Stomach (tissue), 19 donors: Measurements from ENCODE around the gene EBF3. TPM values are rescaled to one million over a fixed set of nuclear protein-coding genes. Genes with fewer than 3 reads are reported as not detected.

Experiments
- DNase-seq, 2 donors: peaks; one replicate each; pipeline versions ENCODE4 v3.0.0 to v3.0.0-alpha.2; 2013 to 2019
- H3K27ac ChIP-seq, 5 donors: fragments of 200-600 bp in 4 of 5; sonication (generic) in 4 of 5; one replicate each; pipeline ENCODE4 v1.5.1; 2013 to 2019; ENCODE audit warnings: mild to moderate bottlenecking in 1 of 5, moderate library complexity in 1 of 5
- H3K27me3 ChIP-seq, 3 donors: fragments of 200-600 bp; sonication (generic); one replicate each; pipeline ENCODE4 v1.5.1; 2017 to 2019; ENCODE audit warnings: mixed run types in 1 of 3
- H3K36me3 ChIP-seq, 4 donors: fragments of 200-600 bp; sonication (generic); 1 replicate in 3 of 4; 2 replicates in 1 of 4; pipeline ENCODE4 v1.5.1; 2016 to 2019
- H3K4me1 ChIP-seq, 4 donors: fragments of 200-600 bp; sonication (generic); one replicate each; pipeline ENCODE4 v1.5.1; 2016 to 2019
- H3K4me3 ChIP-seq, 4 donors: fragments of 200-600 bp; sonication (generic) in 3 of 4; one replicate each; pipeline ENCODE4 v1.5.1; 2016 to 2019; ENCODE audit warnings: mild to moderate bottlenecking in 1 of 4
- H3K9me3 ChIP-seq, 4 donors: fragments of 200-600 bp; sonication (generic); one replicate each; pipeline ENCODE4 v1.5.1; 2016 to 2019
- EP300 ChIP-seq: sonication (generic); formaldehyde crosslinking; IDR thresholded peaks from one replicate; pipeline ENCODE4 v1.6.1; 2017; ENCODE audit warnings: antibody characterized with exemption
- POLR2A ChIP-seq, 4 donors: fragments of 450-650 bp; IDR thresholded peaks; one replicate each; pipeline ENCODE4 v1.6.1; 2016; ENCODE audit warnings: antibody characterized with exemption in 4 of 4, control low read depth in 2 of 4, mild to moderate bottlenecking in 1 of 4, moderate library complexity in 1 of 4
- POLR2AphosphoS5 ChIP-seq, 3 donors: sonication (generic); formaldehyde crosslinking; IDR thresholded peaks; one replicate each; pipeline ENCODE4 v1.6.1; 2016; ENCODE audit warnings: antibody characterized with exemption in 3 of 3
- WGBS, 5 donors: extraction: QIAGEN DNeasy Blood & Tissue Kit in 3 of 5; methylation state at CpG; one replicate each; pipeline versions ENCODE4 v1.1.5 to v1.1.7; 2013 to 2018; 5-methylcytosine and 5-hydroxymethylcytosine counted together
- intact Hi-C: fragments of 100-400 bp; cut with DNase I; formaldehyde crosslinking; loops from one replicate; pipeline ENCODE4 v1.15.1; 2023; ENCODE audit warnings: low total_unique reads
- long read RNA-seq, 10 donors: transcript quantifications; one replicate each; lab custom pipeline, GENCODE V29; 2026
- polyA plus RNA-seq, 3 donors: library from polyadenylated mRNA; stranded (reverse); fragments of 200-250 nt; gene quantifications; one replicate each; pipeline ENCODE4 v1.2.3, GENCODE V29; 2013
- total RNA-seq, 5 donors: library from RNA; depleted of rRNA; stranded (reverse); fragments of >200 nt; gene quantifications; one replicate each; pipeline versions ENCODE4 v1.1.0 to v1.2.3, GENCODE V29; 2014 to 2016
- TF ChIP-seq, protein P1 (sequence below), 7 experiments: fragments of 450-650 bp in 4 of 7; fragments of 200-600 bp in 3 of 7; sonication (generic) in 3 of 7; IDR thresholded peaks; one replicate each; pipeline ENCODE4 v1.5.1; 2016 to 2019; ENCODE audit warnings: antibody characterized with exemption in 7 of 7, control low read depth in 2 of 7, mild to moderate bottlenecking in 1 of 7
- donor health status: healthy with polysubstance abuse.
- donor health status: Bipolar disorder and iron deficiency.
- donor health status: healthy.

The EBF3 gene, protein sequence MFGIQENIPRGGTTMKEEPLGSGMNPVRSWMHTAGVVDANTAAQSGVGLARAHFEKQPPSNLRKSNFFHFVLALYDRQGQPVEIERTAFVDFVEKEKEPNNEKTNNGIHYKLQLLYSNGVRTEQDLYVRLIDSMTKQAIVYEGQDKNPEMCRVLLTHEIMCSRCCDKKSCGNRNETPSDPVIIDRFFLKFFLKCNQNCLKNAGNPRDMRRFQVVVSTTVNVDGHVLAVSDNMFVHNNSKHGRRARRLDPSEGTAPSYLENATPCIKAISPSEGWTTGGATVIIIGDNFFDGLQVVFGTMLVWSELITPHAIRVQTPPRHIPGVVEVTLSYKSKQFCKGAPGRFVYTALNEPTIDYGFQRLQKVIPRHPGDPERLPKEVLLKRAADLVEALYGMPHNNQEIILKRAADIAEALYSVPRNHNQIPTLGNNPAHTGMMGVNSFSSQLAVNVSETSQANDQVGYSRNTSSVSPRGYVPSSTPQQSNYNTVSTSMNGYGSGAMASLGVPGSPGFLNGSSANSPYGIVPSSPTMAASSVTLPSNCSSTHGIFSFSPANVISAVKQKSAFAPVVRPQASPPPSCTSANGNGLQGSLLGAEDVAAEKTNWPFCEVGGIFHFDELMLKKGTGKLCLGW
- 1 to 10 TPM in 1 of 5 donors, under 1 TPM in 1, not detected in 3; 0.58 to 7.3 TPM for total RNA-seq
- under 1 TPM; 0.19 to 0.63 (median 0.31) TPM for polyA plus RNA-seq
- long read RNA-seq, donor 1, result 0 reads
- long read RNA-seq, donor 2, full-length matches to known transcripts, result 2 of 2 reads
- long read RNA-seq, donor 2, partial matches to known transcripts, result 0 of 2 reads
- long read RNA-seq, donor 2, other reads (novel, unspliced or antisense), result 0 of 2 reads
- long read RNA-seq, donor 3, result 0 reads
- long read RNA-seq, donor 4, result 0 reads
- long read RNA-seq, donor 5, result 0 reads
- long read RNA-seq, donor 6, result 0 reads
- long read RNA-seq, donor 7, result 0 reads
- long read RNA-seq, donor 8, result 0 reads
- long read RNA-seq, donor 9, result 0 reads
- long read RNA-seq, donor 10, result 0 reads

DNA sequence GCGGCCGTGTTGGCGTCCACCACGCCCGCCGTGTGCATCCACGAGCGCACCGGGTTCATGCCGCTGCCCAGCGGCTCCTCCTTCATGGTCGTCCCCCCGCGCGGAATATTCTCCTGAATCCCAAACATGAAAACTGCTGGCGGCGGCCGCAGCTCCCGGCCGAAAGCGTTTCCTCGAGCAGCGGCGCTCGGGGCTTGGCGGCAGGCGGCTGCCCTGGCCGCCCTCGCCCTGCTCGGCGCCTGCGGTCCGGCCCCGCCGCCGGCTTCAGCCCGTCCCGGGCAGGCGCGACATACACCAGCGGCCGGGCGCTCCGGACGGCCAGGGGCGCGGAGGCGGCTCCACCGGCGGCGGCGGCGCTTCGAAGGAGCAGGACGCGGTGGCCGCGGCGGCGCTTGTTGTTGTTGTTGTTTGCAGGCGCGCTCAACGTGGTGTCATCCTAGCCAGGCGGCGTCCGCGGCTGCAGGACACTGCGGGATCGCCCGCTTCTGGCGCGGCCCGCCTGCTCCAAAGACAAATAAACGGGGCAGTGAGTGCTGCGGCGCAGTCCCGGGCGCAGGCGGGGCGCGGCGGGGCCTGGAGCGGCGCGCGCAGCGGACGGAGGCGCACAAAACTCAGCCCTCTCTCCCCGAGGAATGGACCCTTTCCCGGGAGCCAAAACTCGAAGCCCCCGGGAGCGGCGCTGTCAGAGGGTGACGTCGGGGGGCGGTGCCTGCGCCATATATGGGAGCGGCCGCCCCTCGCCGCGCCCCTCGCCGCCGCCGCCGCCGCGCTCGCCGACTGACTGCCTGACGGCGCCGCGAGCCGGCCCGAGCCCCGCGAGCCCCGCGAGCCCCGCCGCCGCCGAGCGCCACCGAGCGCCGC lies at the start of gene EBF3:
Gene EBF3, minus strand, starts transcription at position 634 of the 861 bp plus-strand sequence. Its CDS starts 506 bp downstream, at position 128.
- Histone ChIP-seq H3K4me1 (peaks cover 41 to 72% (median 58%) of the 10 kb centered on the region in 4 donors), H3K36me3 (no peaks in the 10 kb centered on the region), H3K9me3 (no peaks in the 10 kb centered on the region), H3K27ac (peak within 1 kb of the TSS; percentile 19 to 76 (median 72)), H3K4me3 (peak within 1 kb of the TSS; percentile 48 to 70 (median 56)), H3K27me3 (peaks cover 75 to 100% (median 97%) of the 10 kb centered on the region in 3 donors)
- WGBS, 5 donors, result 1% methylated on average over 27 to 131 of the region's 131 CpGs
- TF ChIP-seq EP300 (no peak), POLR2A (IDR thresholded peaks at IDR 0.05) (no peak), POLR2AphosphoS5 (IDR thresholded peaks at IDR 0.05) (no peak)
- TF ChIP-seq, protein P1, sequence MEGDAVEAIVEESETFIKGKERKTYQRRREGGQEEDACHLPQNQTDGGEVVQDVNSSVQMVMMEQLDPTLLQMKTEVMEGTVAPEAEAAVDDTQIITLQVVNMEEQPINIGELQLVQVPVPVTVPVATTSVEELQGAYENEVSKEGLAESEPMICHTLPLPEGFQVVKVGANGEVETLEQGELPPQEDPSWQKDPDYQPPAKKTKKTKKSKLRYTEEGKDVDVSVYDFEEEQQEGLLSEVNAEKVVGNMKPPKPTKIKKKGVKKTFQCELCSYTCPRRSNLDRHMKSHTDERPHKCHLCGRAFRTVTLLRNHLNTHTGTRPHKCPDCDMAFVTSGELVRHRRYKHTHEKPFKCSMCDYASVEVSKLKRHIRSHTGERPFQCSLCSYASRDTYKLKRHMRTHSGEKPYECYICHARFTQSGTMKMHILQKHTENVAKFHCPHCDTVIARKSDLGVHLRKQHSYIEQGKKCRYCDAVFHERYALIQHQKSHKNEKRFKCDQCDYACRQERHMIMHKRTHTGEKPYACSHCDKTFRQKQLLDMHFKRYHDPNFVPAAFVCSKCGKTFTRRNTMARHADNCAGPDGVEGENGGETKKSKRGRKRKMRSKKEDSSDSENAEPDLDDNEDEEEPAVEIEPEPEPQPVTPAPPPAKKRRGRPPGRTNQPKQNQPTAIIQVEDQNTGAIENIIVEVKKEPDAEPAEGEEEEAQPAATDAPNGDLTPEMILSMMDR (IDR thresholded peaks at IDR 0.05), result no peak
- peak; percentile 50 to 94 for DNase-seq
- intact Hi-C loops, result no loop called here

DNA sequence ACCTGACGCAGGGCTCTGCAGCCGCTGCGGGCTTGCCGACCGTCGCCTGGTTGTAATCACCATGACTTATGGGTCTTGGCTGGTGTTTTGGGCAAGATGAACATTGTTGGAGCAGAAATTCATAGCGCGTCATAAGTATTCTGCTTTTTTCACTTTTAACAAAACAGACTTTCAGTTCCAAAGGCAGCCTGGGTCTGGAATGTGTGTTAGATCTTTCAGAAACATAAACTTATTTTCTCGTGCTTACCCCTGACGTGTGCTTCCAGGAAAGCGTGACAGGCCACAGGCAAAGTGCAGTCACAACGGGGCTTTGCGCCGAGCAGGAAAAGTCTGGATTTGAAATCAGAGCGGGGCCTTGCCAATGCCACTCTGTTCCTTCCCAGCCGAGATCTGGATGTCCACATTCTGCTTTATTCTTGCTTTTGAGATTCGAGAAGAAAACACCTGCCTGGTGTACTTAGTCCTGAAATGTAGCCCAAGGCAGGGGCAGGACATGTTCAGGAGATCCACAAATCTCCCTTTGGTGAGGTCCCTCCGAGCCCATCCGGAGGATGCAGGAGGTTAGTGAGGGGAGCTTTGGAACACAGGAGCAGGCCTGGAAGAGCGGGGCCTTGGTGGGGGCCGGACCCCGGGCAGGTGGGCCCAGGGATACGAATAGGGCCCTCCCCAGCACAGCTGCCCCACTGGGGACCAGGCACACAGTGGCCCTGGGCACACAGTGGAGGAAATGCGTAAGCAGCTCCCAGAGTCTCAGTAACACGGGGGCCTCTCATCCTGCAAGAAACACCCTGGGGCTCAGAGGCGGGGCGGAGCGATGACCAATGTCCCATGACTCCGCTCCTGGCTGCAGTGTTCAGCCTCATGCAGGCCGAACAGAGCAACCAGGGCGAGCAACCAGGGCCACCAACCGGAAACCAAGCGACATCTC lies 49.5 kb upstream of the EBF3 start:
- Histone ChIP-seq H3K27ac (no peak overlapping the region), H3K4me3 (no peak overlapping the region), H3K4me1 (peaks cover 0 to 8% (median 0%) of the 10 kb centered on the region in 4 donors), H3K36me3 (no peaks in the 10 kb centered on the region), H3K27me3 (peaks cover 0 to 53% (median 6%) of the 10 kb centered on the region in 3 donors), H3K9me3 (no peaks in the 10 kb centered on the region)
- DNase-seq, result peak in 1 of 2 donors; percentile 56
- 78 to 88% (median 87%) methylated on average over 27 to 33 of the region's 33 CpGs for WGBS, 5 donors
- TF ChIP-seq, protein P1 (IDR thresholded peaks at IDR 0.05), result no peak
- TF ChIP-seq POLR2A (IDR thresholded peaks at IDR 0.05) (no peak), EP300 (no peak), POLR2AphosphoS5 (IDR thresholded peaks at IDR 0.05) (no peak)
- intact Hi-C loops, result no loop called here

DNA sequence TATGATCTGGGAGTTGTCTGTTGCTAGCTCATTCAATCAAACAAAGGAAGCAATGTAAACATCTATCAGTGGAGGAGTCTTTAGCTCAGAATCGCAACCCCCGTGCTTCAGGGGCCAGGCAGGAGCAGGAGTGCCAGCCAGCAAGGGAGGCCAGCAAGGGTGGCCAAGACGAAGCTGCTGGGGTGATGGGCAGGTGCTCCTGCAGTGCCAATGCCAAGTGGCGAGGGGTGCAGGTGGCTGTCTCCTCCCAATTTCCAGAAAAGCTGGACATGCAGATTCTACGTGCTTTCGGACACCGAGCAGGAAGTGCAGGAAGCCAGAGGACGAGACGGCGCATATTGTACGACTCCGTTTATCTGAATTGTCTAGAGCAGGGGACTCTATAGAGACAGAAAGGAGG lies 48.1 kb upstream of the EBF3 start:
- 62 to 69% (median 68%) methylated on average over 11 to 12 of the region's 12 CpGs for WGBS, 5 donors
- Histone ChIP-seq H3K4me3 (no peak overlapping the region), H3K4me1 (peaks cover 0 to 8% (median 0%) of the 10 kb centered on the region in 4 donors), H3K36me3 (no peaks in the 10 kb centered on the region), H3K27me3 (peaks cover 0 to 58% (median 6%) of the 10 kb centered on the region in 3 donors), H3K27ac (no peak overlapping the region), H3K9me3 (no peaks in the 10 kb centered on the region)
- TF ChIP-seq, protein P1 (IDR thresholded peaks at IDR 0.05), result no peak
- TF ChIP-seq POLR2A (IDR thresholded peaks at IDR 0.05), result no peak
- no peak for TF ChIP-seq EP300
- TF ChIP-seq POLR2AphosphoS5 (IDR thresholded peaks at IDR 0.05), result no peak
- intact Hi-C loops, result no loop called here
- DNase-seq, result no peak
